SK-N-SH (cell line): ENCODE measurements around the gene THSD4.

ENCODE experiments used
- EP300 ChIP-seq, 2 experiments: IDR thresholded peaks; 2 replicates each; pipeline versions ENCODE4 v1.4.0 to v1.6.1; 2012; ENCODE audit warnings: borderline replicate concordance in 1 of 2, low read depth in 1 of 2, low read length in 1 of 2
- FOXJ3 ChIP-seq: sonication (generic); formaldehyde crosslinking; IDR thresholded peaks from 2 replicates; pipeline ENCODE4 v1.5.1; 2020; ENCODE audit warnings: mild to moderate bottlenecking, missing genetic modification reagents
- JUND ChIP-seq: IDR thresholded peaks from 2 replicates; pipeline ENCODE4 v1.4.0; 2012
- MXI1 ChIP-seq: IDR thresholded peaks from 2 replicates; pipeline ENCODE4 v1.6.1; 2012; ENCODE audit warnings: mild to moderate bottlenecking, low read depth, low read length, improper control_type of control experiment
- POLR2AphosphoS5 ChIP-seq: IDR thresholded peaks from 2 replicates; pipeline ENCODE4 v1.6.1; 2012; ENCODE audit warnings: low read depth, low read length
- SMC3 ChIP-seq: IDR thresholded peaks from 2 replicates; pipeline ENCODE4 v1.6.1; 2012; ENCODE audit warnings: low read depth, low read length, improper control_type of control experiment
- TAF1 ChIP-seq: IDR thresholded peaks from 2 replicates; pipeline ENCODE4 v1.6.1; 2012; ENCODE audit warnings: low read depth, mild to moderate bottlenecking, low read length, moderate library complexity, borderline replicate concordance
- TF ChIP-seq, protein P1 (sequence below): fragments of 200-600 bp; sonication (generic); IDR thresholded peaks from 2 replicates; pipeline ENCODE4 v1.6.1; 2017; ENCODE audit warnings: antibody characterized with exemption, mild to moderate bottlenecking, moderate library complexity
- TF ChIP-seq, protein P2 (sequence below): IDR thresholded peaks from 2 replicates; pipeline ENCODE4 v1.6.1; 2012; ENCODE audit warnings: mild to moderate bottlenecking, low read depth, low read length, moderate library complexity
- TF ChIP-seq, protein P3 (sequence below): fragments of 150-350 bp; IDR thresholded peaks from 2 replicates; pipeline ENCODE4 v1.6.1; 2017; ENCODE audit warnings: antibody characterized with exemption, low read length, low read depth, borderline replicate concordance

DNA sequence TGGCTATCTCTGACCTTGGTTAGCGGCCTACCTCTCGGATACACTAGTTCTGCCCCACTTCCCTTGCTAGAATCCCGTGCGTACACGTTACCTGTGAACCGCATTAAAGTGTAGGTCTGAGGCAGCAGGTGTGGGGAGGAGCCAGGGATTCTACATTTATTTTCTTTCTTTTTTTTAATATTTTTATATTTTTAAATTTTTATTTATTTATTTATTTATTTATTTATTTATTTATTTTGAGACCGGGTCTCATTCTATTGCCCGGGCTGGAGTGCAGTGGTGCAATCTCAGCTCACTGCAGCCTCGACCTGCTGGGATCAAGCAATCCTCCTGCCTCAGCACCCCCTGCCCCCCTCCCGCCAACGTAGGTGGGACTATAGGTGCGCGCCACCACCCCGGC, 634.2 kb downstream of the THSD4 start:
- TF ChIP-seq MXI1, result no peak
- TF ChIP-seq, protein P1, sequence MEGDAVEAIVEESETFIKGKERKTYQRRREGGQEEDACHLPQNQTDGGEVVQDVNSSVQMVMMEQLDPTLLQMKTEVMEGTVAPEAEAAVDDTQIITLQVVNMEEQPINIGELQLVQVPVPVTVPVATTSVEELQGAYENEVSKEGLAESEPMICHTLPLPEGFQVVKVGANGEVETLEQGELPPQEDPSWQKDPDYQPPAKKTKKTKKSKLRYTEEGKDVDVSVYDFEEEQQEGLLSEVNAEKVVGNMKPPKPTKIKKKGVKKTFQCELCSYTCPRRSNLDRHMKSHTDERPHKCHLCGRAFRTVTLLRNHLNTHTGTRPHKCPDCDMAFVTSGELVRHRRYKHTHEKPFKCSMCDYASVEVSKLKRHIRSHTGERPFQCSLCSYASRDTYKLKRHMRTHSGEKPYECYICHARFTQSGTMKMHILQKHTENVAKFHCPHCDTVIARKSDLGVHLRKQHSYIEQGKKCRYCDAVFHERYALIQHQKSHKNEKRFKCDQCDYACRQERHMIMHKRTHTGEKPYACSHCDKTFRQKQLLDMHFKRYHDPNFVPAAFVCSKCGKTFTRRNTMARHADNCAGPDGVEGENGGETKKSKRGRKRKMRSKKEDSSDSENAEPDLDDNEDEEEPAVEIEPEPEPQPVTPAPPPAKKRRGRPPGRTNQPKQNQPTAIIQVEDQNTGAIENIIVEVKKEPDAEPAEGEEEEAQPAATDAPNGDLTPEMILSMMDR, result no peak
- no peak for TF ChIP-seq JUND
- no peak for TF ChIP-seq SMC3
- TF ChIP-seq POLR2AphosphoS5, result no peak
- no peak for TF ChIP-seq TAF1
- TF ChIP-seq EP300 (IDR thresholded peaks at IDR 0.05; ENCODE audit: borderline replicate concordance in 1 of 2, low read depth in 1 of 2, low read length in 1 of 2), result no peak
- TF ChIP-seq, protein P2, sequence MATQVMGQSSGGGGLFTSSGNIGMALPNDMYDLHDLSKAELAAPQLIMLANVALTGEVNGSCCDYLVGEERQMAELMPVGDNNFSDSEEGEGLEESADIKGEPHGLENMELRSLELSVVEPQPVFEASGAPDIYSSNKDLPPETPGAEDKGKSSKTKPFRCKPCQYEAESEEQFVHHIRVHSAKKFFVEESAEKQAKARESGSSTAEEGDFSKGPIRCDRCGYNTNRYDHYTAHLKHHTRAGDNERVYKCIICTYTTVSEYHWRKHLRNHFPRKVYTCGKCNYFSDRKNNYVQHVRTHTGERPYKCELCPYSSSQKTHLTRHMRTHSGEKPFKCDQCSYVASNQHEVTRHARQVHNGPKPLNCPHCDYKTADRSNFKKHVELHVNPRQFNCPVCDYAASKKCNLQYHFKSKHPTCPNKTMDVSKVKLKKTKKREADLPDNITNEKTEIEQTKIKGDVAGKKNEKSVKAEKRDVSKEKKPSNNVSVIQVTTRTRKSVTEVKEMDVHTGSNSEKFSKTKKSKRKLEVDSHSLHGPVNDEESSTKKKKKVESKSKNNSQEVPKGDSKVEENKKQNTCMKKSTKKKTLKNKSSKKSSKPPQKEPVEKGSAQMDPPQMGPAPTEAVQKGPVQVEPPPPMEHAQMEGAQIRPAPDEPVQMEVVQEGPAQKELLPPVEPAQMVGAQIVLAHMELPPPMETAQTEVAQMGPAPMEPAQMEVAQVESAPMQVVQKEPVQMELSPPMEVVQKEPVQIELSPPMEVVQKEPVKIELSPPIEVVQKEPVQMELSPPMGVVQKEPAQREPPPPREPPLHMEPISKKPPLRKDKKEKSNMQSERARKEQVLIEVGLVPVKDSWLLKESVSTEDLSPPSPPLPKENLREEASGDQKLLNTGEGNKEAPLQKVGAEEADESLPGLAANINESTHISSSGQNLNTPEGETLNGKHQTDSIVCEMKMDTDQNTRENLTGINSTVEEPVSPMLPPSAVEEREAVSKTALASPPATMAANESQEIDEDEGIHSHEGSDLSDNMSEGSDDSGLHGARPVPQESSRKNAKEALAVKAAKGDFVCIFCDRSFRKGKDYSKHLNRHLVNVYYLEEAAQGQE, result no peak
- TF ChIP-seq, protein P3, sequence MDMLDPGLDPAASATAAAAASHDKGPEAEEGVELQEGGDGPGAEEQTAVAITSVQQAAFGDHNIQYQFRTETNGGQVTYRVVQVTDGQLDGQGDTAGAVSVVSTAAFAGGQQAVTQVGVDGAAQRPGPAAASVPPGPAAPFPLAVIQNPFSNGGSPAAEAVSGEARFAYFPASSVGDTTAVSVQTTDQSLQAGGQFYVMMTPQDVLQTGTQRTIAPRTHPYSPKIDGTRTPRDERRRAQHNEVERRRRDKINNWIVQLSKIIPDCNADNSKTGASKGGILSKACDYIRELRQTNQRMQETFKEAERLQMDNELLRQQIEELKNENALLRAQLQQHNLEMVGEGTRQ, result no peak
- TF ChIP-seq FOXJ3 (CRISPR knock-in tag), result no peak
